ENCODE results near the gene C3orf33.

GRCh38 chr3:155743606-155744005 lies 62.5 kb downstream of the C3orf33 start:
- TF ChIP-seq CTCF (IDR thresholded peaks at IDR 0.05): no peak
- TF ChIP-seq POLR2A (IDR thresholded peaks at IDR 0.05): no peak

Data from uterus (tissue), 2 donors.